ENCODE data around the gene LRRC56. TPM values are rescaled to one million over a fixed set of nuclear protein-coding genes. Genes with fewer than 3 reads are reported as not detected.
A peak's percentile ranks its signal among the peaks of the same experiment; 100 is the strongest.

The LRRC56 gene
- total RNA-seq, 2 donors from 2014 or later = 1.9 to 9.1 TPM

GRCh38 chr11:534396-535209, 2.7 kb upstream of the LRRC56 start:
- peak overlapping the region; percentile 82 to 86 for H3K27ac ChIP-seq
- peak overlapping the region; percentile 76 to 81 for H3K4me3 ChIP-seq
- H3K9me3 ChIP-seq = no peaks in the 10 kb centered on the region
- intact Hi-C loops (cut with DNase I) = no loop called here
- no peaks in the 10 kb centered on the region for H3K27me3 ChIP-seq (replicated peaks; ENCODE audit: insufficient read depth)
- peak; percentile 59 for TF ChIP-seq POLR2AphosphoS5 (IDR thresholded peaks at IDR 0.05)
- TF ChIP-seq POLR2A (IDR thresholded peaks at IDR 0.05) = peak; percentile 42
- peak in 1 of 4 experiments; percentile 25 for TF ChIP-seq CTCF (IDR thresholded peaks at IDR 0.05)
- 4% methylated on average over 50 of the region's 66 CpGs for WGBS
- H3K4me1 ChIP-seq (replicated peaks) = peaks cover 23% of the 10 kb centered on the region
- peak; percentile 87 for DNase-seq (ENCODE audit: low spot score)
- peaks cover 4 to 18% of the 10 kb centered on the region in 2 donors for H3K36me3 ChIP-seq

GRCh38 chr11:535210-535518, 2.2 kb upstream of the LRRC56 start:
- Histone ChIP-seq H3K9me3 (no peaks in the 10 kb centered on the region), H3K4me3 (peak overlapping the region; percentile 76 to 81), H3K36me3 (peaks cover 4 to 18% of the 10 kb centered on the region in 2 donors), H3K27ac (peak overlapping the region in 1 of 2 donors; percentile 82), H3K27me3 (replicated peaks; ENCODE audit: insufficient read depth) (no peaks in the 10 kb centered on the region), H3K4me1 (replicated peaks) (peaks cover 23% of the 10 kb centered on the region)
- intact Hi-C loops (cut with DNase I) = no loop called here
- WGBS = 4% methylated on average over 10 of the region's 56 CpGs
- TF ChIP-seq POLR2A (IDR thresholded peaks at IDR 0.05) (no peak), POLR2AphosphoS5 (IDR thresholded peaks at IDR 0.05) (no peak), CTCF (IDR thresholded peaks at IDR 0.05) (no peak)
- no peak for DNase-seq (ENCODE audit: low spot score)

GRCh38 chr11:535519-536454, 1.5 kb upstream of the LRRC56 start, which contains the start of gene HRAS:
TSS of gene HRAS (minus strand) at chr11:535576.
- TF ChIP-seq POLR2AphosphoS5 (IDR thresholded peaks at IDR 0.05) (peak; percentile 89), CTCF (IDR thresholded peaks at IDR 0.05) (no peak), POLR2A (IDR thresholded peaks at IDR 0.05) (peak; percentile 84)
- Histone ChIP-seq H3K4me3 (peak within 1 kb of the TSS; percentile 76 to 81), H3K27me3 (replicated peaks; ENCODE audit: insufficient read depth) (no peaks in the 10 kb centered on the region), H3K9me3 (no peaks in the 10 kb centered on the region), H3K27ac (peak within 1 kb of the TSS; percentile 83 to 86), H3K36me3 (peaks cover 4 to 18% of the 10 kb centered on the region in 2 donors), H3K4me1 (replicated peaks) (peaks cover 23% of the 10 kb centered on the region)
- intact Hi-C loops (cut with DNase I) = no loop called here
- WGBS = 4% methylated on average over 58 of the region's 97 CpGs
- peak; percentile 95 for DNase-seq (ENCODE audit: low spot score)

DNA sequence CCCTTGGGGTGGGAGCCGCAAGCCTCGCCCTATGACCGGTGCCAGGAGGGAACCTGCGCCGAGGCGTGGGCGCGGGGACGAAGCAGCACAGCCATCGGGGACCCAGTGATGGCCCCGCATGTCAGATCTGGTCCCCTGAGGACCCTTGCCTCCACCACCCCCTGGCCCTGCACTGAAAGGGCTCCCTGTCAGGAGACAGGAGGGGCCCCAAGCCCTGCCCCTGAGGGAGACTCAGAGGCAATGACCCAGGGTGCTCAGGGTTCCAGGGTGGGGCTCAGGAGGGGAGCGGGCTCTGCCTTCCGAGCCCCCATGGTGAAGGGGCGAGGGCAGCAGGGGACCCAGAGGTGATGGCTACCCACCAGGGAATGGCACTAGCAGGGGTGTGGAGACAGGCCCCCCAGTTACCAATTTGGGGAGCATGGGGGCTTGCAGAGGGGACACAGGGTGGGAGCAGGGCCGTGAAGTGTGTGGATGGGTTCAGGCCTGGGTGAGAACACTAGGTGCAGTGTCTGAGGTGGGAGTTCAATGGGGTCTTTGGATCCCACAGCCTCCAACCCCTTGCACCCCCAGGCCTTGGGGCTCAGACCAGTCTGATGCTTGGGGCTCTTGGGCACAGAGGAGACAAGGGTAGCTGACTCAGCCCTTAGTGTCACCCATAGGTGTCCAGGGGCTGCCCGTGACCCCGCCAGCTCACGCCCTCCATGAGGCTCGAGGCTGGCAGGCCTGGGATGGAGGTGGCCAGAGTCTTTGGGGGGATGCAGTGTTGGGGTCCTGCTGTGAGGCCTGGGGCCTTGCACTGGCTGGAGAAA, 499 bp downstream of the LRRC56 start:
- no peaks in the 10 kb centered on the region for H3K9me3 ChIP-seq
- H3K27ac ChIP-seq = peak overlapping the region in 1 of 2 donors; percentile 83
- no peak for DNase-seq (ENCODE audit: low spot score)
- no peaks in the 10 kb centered on the region for H3K27me3 ChIP-seq (replicated peaks; ENCODE audit: insufficient read depth)
- peak overlapping the region; percentile 22 to 81 for H3K4me3 ChIP-seq
- 55% methylated on average over 10 of the region's 19 CpGs for WGBS
- peaks cover 4 to 7% of the 10 kb centered on the region in 2 donors for H3K36me3 ChIP-seq
- TF ChIP-seq POLR2A (IDR thresholded peaks at IDR 0.05) = no peak
- no peak for TF ChIP-seq POLR2AphosphoS5 (IDR thresholded peaks at IDR 0.05)
- no peak for TF ChIP-seq CTCF (IDR thresholded peaks at IDR 0.05)
- intact Hi-C loops (cut with DNase I) = no loop called here
- peaks cover 23% of the 10 kb centered on the region for H3K4me1 ChIP-seq (replicated peaks)
